NCI-H2107 treated with DMSO at 0.1 percent for 48 hours (cell line): ENCODE data around the gene SLC4A3.
A peak's percentile ranks its signal among the peaks of the same experiment; 100 is the strongest.
"Not testable (repeated sequence)": the region's sequence is repeated elsewhere in the genome, so short reads cannot be mapped to it uniquely, and the experiment has no call there.

Experiments
- DNase-seq: peaks from one replicate; lab custom pipeline; 2025; ENCODE audit not compliant: unreplicated experiment; lab: John Stamatoyannopoulos, UW

Gene SLC4A3

GRCh38 chr2:219679571-219679970 is 52.1 kb downstream of the SLC4A3 start:
- DNase-seq, result no peak

- no peak for DNase-seq
These were observed 53.7 kb downstream of the SLC4A3 start for GRCh38 chr2:219680958-219681693.

GRCh38 chr2:219681694-219682300 is 54.4 kb downstream of the SLC4A3 start:
- DNase-seq, result no peak

GRCh38 chr2:219683474-219683873 is 56.0 kb downstream of the SLC4A3 start:
- not testable (repeated sequence) for DNase-seq

DNA sequence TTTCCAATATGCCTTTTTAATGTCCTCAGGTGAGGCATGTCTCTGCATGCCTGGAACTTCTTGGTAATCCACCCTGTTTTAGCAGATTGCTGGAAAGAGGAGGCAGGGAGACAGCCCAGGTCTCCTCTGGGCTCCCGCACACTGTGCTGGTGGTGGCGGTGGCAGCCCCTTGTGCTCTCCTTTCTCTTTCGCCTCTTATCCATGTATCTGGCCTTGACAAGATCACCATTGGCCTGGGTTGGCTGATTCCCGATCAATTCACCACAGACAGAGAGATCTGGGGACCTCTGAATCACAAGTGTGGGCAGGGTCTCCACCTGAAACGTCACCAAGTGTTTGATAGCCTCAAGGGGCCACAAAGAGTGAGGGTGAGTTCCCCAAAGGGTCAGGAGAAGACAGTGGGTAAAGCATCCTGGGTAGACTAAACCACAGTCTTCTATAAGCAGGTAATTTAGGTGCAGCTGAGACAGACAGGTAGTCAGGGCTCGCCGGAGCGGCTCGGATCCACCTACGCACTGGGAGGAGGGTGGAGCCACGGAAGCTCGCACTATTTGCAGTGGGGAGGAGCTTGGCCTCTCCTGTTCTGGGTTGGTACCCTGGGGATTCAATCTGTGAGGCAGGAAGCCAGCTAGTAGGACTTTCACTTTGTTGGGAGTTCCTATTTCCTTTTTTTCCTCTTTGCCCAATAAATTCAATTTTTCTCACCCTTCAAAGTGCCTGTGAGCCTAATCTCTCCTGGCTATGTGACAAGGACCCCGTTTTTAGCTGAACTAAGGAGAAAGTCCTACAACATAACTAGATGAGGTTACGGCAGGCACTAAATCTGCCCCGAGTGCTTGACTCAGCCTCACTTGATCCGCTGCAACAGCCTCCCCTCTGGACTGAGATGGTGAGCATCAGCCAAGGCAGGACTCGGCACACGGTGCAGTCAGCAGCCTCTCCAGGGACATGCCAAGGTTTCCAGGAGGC is 57.6 kb downstream of the SLC4A3 start:
- DNase-seq, result peak; percentile 84

- DNase-seq, result no peak
These were observed 59.8 kb downstream of the SLC4A3 start for GRCh38 chr2:219687272-219687671.

DNA sequence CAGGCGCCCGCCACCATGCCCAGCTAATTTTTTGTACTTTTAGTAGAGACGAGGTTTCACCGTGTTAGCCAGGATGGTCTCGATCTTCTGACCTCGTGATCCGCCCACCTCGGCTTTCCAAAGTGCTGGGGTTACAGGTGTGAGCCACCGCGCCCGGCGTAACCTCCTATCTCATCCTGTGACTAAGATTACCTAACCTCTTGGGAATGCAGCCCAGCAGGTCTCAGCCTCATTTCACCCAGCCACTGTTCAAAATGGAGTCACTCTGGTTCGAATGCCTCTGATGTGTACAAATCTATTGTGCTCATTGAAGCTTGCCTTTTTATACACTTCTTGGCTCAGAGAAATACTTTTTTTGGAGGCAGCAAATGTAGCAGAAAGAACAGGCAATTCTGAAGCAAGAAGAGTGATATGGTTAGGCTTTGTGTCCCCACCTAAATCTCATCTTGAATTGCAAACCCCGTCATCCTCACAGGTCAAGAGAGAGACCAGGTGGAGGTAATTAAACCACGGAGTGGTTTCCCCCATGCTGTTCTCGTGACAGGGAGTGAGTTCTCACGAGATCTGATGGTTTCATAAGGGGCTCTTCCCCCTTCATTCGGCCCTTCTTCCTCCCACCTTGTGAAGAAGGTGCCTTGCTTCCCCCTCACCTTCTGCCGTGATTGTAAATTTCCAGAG is 60.6 kb downstream of the SLC4A3 start:
- DNase-seq, result no peak

DNA sequence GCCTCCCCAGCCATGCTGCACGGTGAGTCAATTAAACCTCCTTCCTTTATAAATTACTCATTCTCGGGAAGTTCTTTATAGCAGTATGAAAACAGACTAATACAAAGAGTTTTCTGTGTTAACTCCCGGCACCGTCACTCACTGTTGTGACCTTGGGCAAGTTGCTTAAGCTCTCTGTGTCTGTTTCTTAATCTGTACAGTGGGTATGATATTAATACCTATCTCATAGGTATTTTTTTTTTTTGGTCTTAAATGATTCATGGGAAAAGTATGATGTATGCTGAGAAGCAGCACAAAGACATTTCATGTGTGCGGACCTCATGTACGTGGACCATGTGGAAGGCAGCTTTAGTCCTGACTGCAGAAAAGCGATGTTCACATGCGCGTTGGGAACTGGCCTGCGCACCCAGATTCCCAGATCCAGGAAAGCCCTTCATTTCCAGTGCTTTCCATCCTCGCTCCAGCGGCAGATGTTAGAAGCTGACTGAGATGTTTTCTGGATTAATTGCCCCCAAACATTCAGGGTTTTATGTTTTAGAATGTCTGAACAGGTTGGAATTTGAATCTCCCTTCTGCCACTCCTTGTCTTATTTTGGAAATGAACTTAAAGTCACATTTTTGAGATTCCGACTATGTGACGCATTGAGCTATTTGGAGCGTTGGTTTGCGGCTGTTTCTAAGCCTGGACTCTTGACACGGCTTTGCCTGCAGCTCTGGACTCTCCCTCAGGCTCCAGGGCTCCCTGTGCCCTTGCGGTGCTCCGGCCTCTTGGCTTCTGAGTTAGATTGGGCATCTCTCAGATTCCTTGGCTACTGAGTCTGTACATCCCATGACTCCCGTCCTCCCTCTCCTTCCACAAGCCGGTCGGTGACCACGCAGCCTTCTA is 61.4 kb downstream of the SLC4A3 start:
- no peak for DNase-seq

DNA sequence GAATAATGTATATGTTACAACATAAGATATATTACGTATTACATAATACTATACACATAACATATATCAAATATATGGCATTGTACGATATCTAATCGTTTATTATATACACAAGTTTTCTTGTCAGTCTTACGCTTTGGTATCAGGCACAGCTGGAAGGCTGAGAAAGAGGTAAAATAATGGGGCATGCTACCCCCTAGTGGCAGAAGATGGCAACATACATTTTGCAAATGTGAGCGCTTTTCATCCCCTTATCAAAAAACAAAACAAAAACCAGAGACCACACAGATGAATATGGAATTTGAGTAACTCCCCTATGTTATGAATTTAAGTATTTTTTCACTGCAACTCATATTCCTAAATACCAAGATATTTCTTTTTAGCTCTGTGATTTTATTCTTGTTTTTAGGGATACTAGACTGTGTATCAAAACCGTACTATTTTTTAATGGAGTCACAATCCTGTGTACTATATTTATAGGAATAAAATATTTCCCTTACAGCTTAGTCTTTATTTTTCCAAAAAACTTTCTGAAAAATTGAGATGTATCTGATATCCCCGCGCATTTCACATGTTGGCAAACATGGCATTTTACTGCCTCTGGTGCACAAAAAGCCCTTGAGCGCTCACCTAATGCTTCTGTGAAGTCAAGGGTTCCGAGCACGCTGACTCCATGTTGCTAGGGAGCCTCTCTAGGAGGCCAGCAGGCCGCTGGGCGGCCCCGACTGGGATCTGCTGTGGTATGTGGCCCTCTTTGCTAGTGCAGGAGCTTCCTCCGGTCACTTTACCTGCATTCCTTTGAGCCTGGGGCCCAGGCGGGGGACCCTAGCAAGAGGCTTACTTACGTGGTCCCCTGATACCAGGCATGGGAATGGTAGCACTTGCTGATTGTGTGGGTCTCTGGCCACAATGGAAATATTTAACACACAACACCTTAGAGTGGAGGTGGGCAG is 62.5 kb downstream of the SLC4A3 start:
- DNase-seq, result peak; percentile 27

DNA sequence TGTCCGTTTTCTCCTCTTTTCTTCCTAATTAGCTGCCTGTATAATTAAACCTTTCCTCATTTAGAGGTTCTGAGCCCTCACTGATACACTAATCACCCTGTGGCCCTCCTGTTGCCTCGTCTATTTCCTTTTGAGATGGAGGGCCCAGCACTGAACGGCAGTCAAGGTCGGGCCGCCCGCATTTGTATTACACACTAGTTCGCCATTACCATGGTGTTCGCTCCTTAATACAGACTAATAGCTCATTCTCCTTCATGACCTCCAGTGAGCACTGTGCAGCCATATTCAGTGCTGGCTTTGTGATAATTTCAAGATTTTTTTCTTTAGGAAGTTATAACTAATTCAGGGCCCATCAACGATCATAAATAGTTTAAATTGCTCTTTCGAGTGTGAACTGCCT is 64.1 kb downstream of the SLC4A3 start:
- no peak for DNase-seq
